H1 (cell line): ENCODE results near the gene CELA2A. TPM values are rescaled to one million over a fixed set of nuclear protein-coding genes. Genes with fewer than 3 reads are reported as not detected.

Experiments used
- CTCF ChIA-PET: fragments of 300-600 bp; sonication (Branson Sonifier 250); formaldehyde crosslinking; loops from one replicate; lab custom pipeline; 2021; ENCODE audit not compliant: partially characterized antibody; lab: Charles Lee
- POLR2A ChIA-PET: fragments of 300-600 bp; sonication (Branson Sonifier 250); formaldehyde crosslinking; loops from one replicate; lab custom pipeline; 2021; ENCODE audit warnings: inconsistent platforms; ENCODE audit not compliant: partially characterized antibody; lab: Charles Lee
- DNase-seq, 2 experiments: peaks; one replicate each; pipeline versions ENCODE4 v3.0.0 to v3.0.0-alpha.2; 2010 to 2022; ENCODE audit warnings: low spot score in 2 of 2, low read depth in 1 of 2, mixed read lengths in 1 of 2
- FAIRE-seq: peaks from 2 replicates; lab custom pipeline; 2011; peaks lifted over from hg19 to GRCh38; lab: Jason Lieb, UNC
- H2AFZ ChIP-seq: 2 replicates; pipeline ENCODE4 v1.8.1; 2012; ENCODE audit warnings: low read length, inconsistent platforms
- H2AK5ac ChIP-seq: 2 replicates; pipeline ENCODE4 v1.6.1; 2013; ENCODE audit warnings: low read depth, low read length
- H2BK120ac ChIP-seq: replicated peaks from 2 replicates; pipeline ENCODE3; 2013; ENCODE audit warnings: low read depth, low read length, inconsistent platforms
- H2BK12ac ChIP-seq: 2 replicates; pipeline ENCODE4 v1.6.1; 2013; ENCODE audit warnings: low read depth, low read length
- H2BK15ac ChIP-seq: 2 replicates; pipeline ENCODE4 v1.6.1; 2013; ENCODE audit warnings: low read length
- H2BK20ac ChIP-seq: 2 replicates; pipeline ENCODE4 v1.6.1; 2013; ENCODE audit warnings: low read length
- H2BK5ac ChIP-seq: 2 replicates; pipeline ENCODE4 v1.6.1; 2013; ENCODE audit warnings: low read depth, low read length
- H3K14ac ChIP-seq: 2 replicates; pipeline ENCODE4 v1.6.1; 2013; ENCODE audit warnings: inconsistent platforms; ENCODE audit not compliant: insufficient read length
- H3K18ac ChIP-seq: 2 replicates; pipeline ENCODE4 v1.6.1; 2013; ENCODE audit warnings: low read length; ENCODE audit errors: extremely low read depth
- H3K23ac ChIP-seq: 2 replicates; pipeline ENCODE4 v1.6.1; 2013; ENCODE audit warnings: inconsistent platforms; ENCODE audit not compliant: insufficient read length
- H3K23me2 ChIP-seq: 2 replicates; pipeline ENCODE4 v1.6.1; 2013; ENCODE audit warnings: low read depth, low read length
- H3K27ac ChIP-seq: 2 replicates; pipeline ENCODE4 v1.6.1; 2011; ENCODE audit warnings: low read depth, low read length, inconsistent platforms
- H3K27me3 ChIP-seq, 4 experiments: replicated peaks in 1 of 4; 1 replicate in 1 of 4; 2 replicates in 3 of 4; pipeline versions ENCODE4 v1.6.1 to v1.8.1; 2011 to 2013; ENCODE audit warnings: low read length in 3 of 4, mild to moderate bottlenecking in 3 of 4, inconsistent platforms in 2 of 4, mixed read lengths in 2 of 4, moderate library complexity in 1 of 4; ENCODE audit not compliant: control insufficient read depth in 3 of 4, insufficient read depth in 3 of 4; ENCODE audit errors: extremely low read depth in 1 of 4
- H3K36me3 ChIP-seq, 4 experiments: 2 replicates each; pipeline versions ENCODE4 v1.6.1 to v1.8.1; 2011 to 2013; ENCODE audit warnings: mild to moderate bottlenecking in 4 of 4, low read length in 3 of 4, moderate library complexity in 2 of 4, control low read depth in 1 of 4, inconsistent platforms in 1 of 4; ENCODE audit not compliant: insufficient read depth in 4 of 4, control insufficient read depth in 2 of 4
- H3K4ac ChIP-seq: replicated peaks from 2 replicates; pipeline ENCODE3; 2013; ENCODE audit warnings: low read length, low read depth, mixed read lengths, inconsistent platforms; ENCODE audit not compliant: insufficient read length
- H3K4me1 ChIP-seq, 4 experiments: replicated peaks in 1 of 4; 1 replicate in 1 of 4; 2 replicates in 3 of 4; pipeline versions ENCODE4 v1.6.1 to v1.8.1; 2011 to 2013; ENCODE audit warnings: low read length in 3 of 4, inconsistent platforms in 2 of 4, mixed read lengths in 1 of 4; ENCODE audit not compliant: insufficient read depth in 4 of 4, control insufficient read depth in 3 of 4
- H3K4me2 ChIP-seq, 2 experiments: 2 replicates each; pipeline versions ENCODE4 v1.6.1 to v1.8.1; 2011 to 2013; ENCODE audit warnings: low read depth in 2 of 2, low read length in 2 of 2, control low read depth in 1 of 2, inconsistent platforms in 1 of 2, mild to moderate bottlenecking in 1 of 2; ENCODE audit not compliant: insufficient read depth in 1 of 2
- H3K4me3 ChIP-seq, 4 experiments: fragments of 200-600, 300-600 bp in 1 of 4; sonication (generic), shearing (Covaris generic), sonication (Bioruptor Twin) in 1 of 4; 2 replicates each; pipeline versions ENCODE4 v1.5.1 to v1.8.1; 2011 to 2016; ENCODE audit warnings: low read length in 4 of 4, low read depth in 3 of 4, control low read depth in 2 of 4, inconsistent platforms in 2 of 4, mild to moderate bottlenecking in 2 of 4, mixed read lengths in 1 of 4, moderate library complexity in 1 of 4; ENCODE audit not compliant: insufficient read depth in 2 of 4; ENCODE audit errors: extremely low read depth in 1 of 4
- H3K56ac ChIP-seq: replicated peaks from 2 replicates; pipeline ENCODE3; 2013; ENCODE audit warnings: low read depth, mild to moderate bottlenecking, mixed read lengths, low read length, inconsistent platforms; ENCODE audit not compliant: insufficient read length
- H3K79me1 ChIP-seq: 2 replicates; pipeline ENCODE4 v1.6.1; 2013; ENCODE audit warnings: low read depth, low read length, control low read depth
- H3K79me2 ChIP-seq, 2 experiments: 2 replicates each; pipeline versions ENCODE4 v1.6.1 to v1.8.1; 2012 to 2013; ENCODE audit warnings: low read length in 2 of 2, mild to moderate bottlenecking in 2 of 2, inconsistent platforms in 1 of 2; ENCODE audit not compliant: insufficient read depth in 2 of 2, control insufficient read depth in 1 of 2
- H3K9ac ChIP-seq, 4 experiments: replicated peaks in 1 of 4; 1 replicate in 1 of 4; 2 replicates in 3 of 4; pipeline versions ENCODE4 v1.6.1 to v1.8.1; 2011 to 2013; ENCODE audit warnings: low read depth in 3 of 4, low read length in 3 of 4, control low read depth in 2 of 4, mild to moderate bottlenecking in 2 of 4, moderate library complexity in 2 of 4, inconsistent platforms in 1 of 4; ENCODE audit errors: extremely low read depth in 1 of 4
- H3K9me3 ChIP-seq, 2 experiments: 2 replicates each; pipeline versions ENCODE4 v1.6.1 to v1.8.1; 2012 to 2013; ENCODE audit warnings: mild to moderate bottlenecking in 2 of 2, moderate library complexity in 2 of 2, control low read depth in 1 of 2, inconsistent platforms in 1 of 2, low read depth in 1 of 2, low read length in 1 of 2, mixed read lengths in 1 of 2; ENCODE audit not compliant: insufficient read depth in 2 of 2
- H4K20me1 ChIP-seq, 2 experiments: replicated peaks in 1 of 2; 2 replicates each; pipeline versions ENCODE3 to v1.8.1; 2011 to 2013; ENCODE audit warnings: inconsistent platforms in 2 of 2, low read length in 2 of 2, mild to moderate bottlenecking in 1 of 2; ENCODE audit not compliant: insufficient read depth in 2 of 2, control insufficient read depth in 1 of 2
- H4K5ac ChIP-seq: 2 replicates; pipeline ENCODE4 v1.6.1; 2013; ENCODE audit warnings: low read length, low read depth, mixed read lengths, inconsistent platforms; ENCODE audit not compliant: insufficient read length
- H4K8ac ChIP-seq: 2 replicates; pipeline ENCODE4 v1.8.0; 2013; ENCODE audit warnings: mild to moderate bottlenecking, moderate library complexity, low read length, inconsistent platforms; ENCODE audit not compliant: insufficient read depth; ENCODE audit errors: extremely low read depth
- H4K91ac ChIP-seq: replicated peaks from 2 replicates; pipeline ENCODE3; 2013; ENCODE audit warnings: low read length, mixed read lengths, inconsistent platforms; ENCODE audit not compliant: insufficient read length
- CEBPB ChIP-seq: IDR thresholded peaks from 2 replicates; pipeline ENCODE4 v1.6.1; 2012; ENCODE audit warnings: low read depth, low read length
- GTF2F1 ChIP-seq: IDR thresholded peaks from 2 replicates; pipeline ENCODE4 v1.6.1; 2012; ENCODE audit warnings: low read depth, low read length, improper control_type of control experiment, borderline replicate concordance
- JUN ChIP-seq: IDR thresholded peaks from 2 replicates; pipeline ENCODE4 v1.6.1; 2011; ENCODE audit warnings: low read depth, mild to moderate bottlenecking, improper control_type of control experiment, low read length
- KDM1A ChIP-seq: fragments of 200-600, 300-600 bp; sonication (generic); IDR thresholded peaks from 2 replicates; pipeline ENCODE4 v1.7.1; 2016; ENCODE audit warnings: mild to moderate bottlenecking, low read length, borderline replicate concordance
- NANOG ChIP-seq: IDR thresholded peaks from 2 replicates; pipeline ENCODE4 v1.6.1; 2011; ENCODE audit warnings: low read length, low read depth, mild to moderate bottlenecking, inconsistent platforms; ENCODE audit not compliant: insufficient read depth, poor library complexity, severe bottlenecking
- RBBP5 ChIP-seq: IDR thresholded peaks from 2 replicates; pipeline ENCODE4 v1.7.1; 2012; ENCODE audit warnings: low read depth, mild to moderate bottlenecking, inconsistent platforms, low read length, moderate library complexity, borderline replicate concordance
- RFX5 ChIP-seq: IDR thresholded peaks from 2 replicates; pipeline ENCODE4 v1.6.1; 2011; ENCODE audit warnings: low read depth, low read length, improper control_type of control experiment, borderline replicate concordance
- RXRA ChIP-seq: IDR thresholded peaks from 2 replicates; pipeline ENCODE4 v1.6.1; 2011; ENCODE audit warnings: low read depth, mild to moderate bottlenecking, low read length, moderate library complexity; ENCODE audit not compliant: insufficient read depth
- SAP30 ChIP-seq: fragments of 300-600 bp; sonication (generic); IDR thresholded peaks from 2 replicates; pipeline ENCODE4 v1.7.1; 2012; ENCODE audit warnings: low read length, moderate library complexity, mild to moderate bottlenecking, inconsistent platforms; ENCODE audit not compliant: insufficient read depth, insufficient replicate concordance
- SIRT6 ChIP-seq: IDR thresholded peaks from one replicate; pipeline ENCODE4 v1.7.1; 2012; ENCODE audit warnings: low read length, inconsistent platforms
- SP2 ChIP-seq: IDR thresholded peaks from 2 replicates; pipeline ENCODE4 v1.6.1; 2012; ENCODE audit warnings: mild to moderate bottlenecking, low read length, inconsistent platforms
- TAF1 ChIP-seq: IDR thresholded peaks from 2 replicates; pipeline ENCODE4 v1.6.1; 2011; ENCODE audit warnings: mild to moderate bottlenecking, low read depth, low read length
- TEAD4 ChIP-seq: IDR thresholded peaks from 2 replicates; pipeline ENCODE4 v1.6.1; 2012; ENCODE audit warnings: low read depth, low read length, inconsistent platforms, mixed read lengths
- WGBS, 2 experiments: shearing (Covaris generic) in 1 of 2; methylation state at CpG; one replicate each; pipeline versions ENCODE4 v1.1.6 to v1.1.7; 2013 to 2015; ENCODE audit warnings: low lambda C conversion rate in 2 of 2, mixed read lengths in 2 of 2, inconsistent platforms in 1 of 2, low coverage in 1 of 2, missing lambda C conversion rate in 1 of 2; ENCODE audit not compliant: insufficient replicate concordance in 2 of 2, insufficient coverage in 1 of 2, insufficient read length in 1 of 2; ENCODE audit errors: extremely low coverage in 1 of 2, missing lambda C conversion rate in 1 of 2; 5-methylcytosine and 5-hydroxymethylcytosine counted together
- polyA plus RNA-seq, 7 experiments: library from polyadenylated mRNA; depleted of rRNA in 3 of 7; stranded (reverse) in 5 of 7; unstranded in 2 of 7; fragments of >200 nt in 5 of 7; fragments of 200-250 nt in 2 of 7; gene quantifications; 1 replicate in 5 of 7; 2 replicates in 1 of 7; 4 replicates in 1 of 7; pipeline versions ENCODE4 v1.2.1 to v1.2.3, GENCODE V29; 2011 to 2013; ENCODE audit warnings: missing spikeins in 2 of 7, mixed read lengths in 2 of 7
- total RNA-seq: library from RNA; stranded (reverse); fragmentation: NEBNext Ultra II Directional; extraction: Animal tissue kit (Norgen Biotek cat#: 25700); gene quantifications from 2 replicates; pipeline ENCODE4 v1.2.1, GENCODE V29; 2021
- TF ChIP-seq, protein P1 (sequence below): IDR thresholded peaks from 2 replicates; pipeline ENCODE4 v1.6.1; 2011; ENCODE audit warnings: low read depth, mild to moderate bottlenecking, low read length; ENCODE audit not compliant: insufficient read depth

CELA2A gene
- total and polyA plus RNA-seq, 2 of the 8 experiments (the other 6 are each of a cell fraction or from before 2014, with no cell fraction given), result not detected

GRCh38 chr1:15427280-15427666, 29.3 kb upstream of the CELA2A start:
- Histone ChIP-seq H4K8ac (peak overlapping the region; percentile 95), H3K36me3 (no peaks in the 10 kb centered on the region; a peak in 2 of 8 replicates), H3K9me3 (no peaks in the 10 kb centered on the region), H3K4me3 (no peak overlapping the region), H2BK12ac (no peak overlapping the region), H3K27ac (no peak overlapping the region), H3K56ac (no peak overlapping the region), H2BK20ac (no peak overlapping the region), H2AFZ (no peak overlapping the region), H2BK15ac (0 out of 2 replicates have a peak overlapping the region, but pooled peaks have one; percentile 72), H3K79me1 (no peaks in the 10 kb centered on the region), H3K4ac (no peak overlapping the region), H3K9ac (no peak overlapping the region), H3K4me1 (peaks cover 0 to 7% (median 3%) of the 10 kb centered on the region in 4 experiments; a peak in 3 of 7 replicates), H2AK5ac (no peak overlapping the region), H3K14ac (no peak overlapping the region), H3K4me2 (no peak overlapping the region), H3K18ac (no peak overlapping the region), H3K23ac (no peak overlapping the region), H3K79me2 (no peaks in the 10 kb centered on the region), H4K5ac (no peak overlapping the region), H4K20me1 (peaks cover 3 to 5% of the 10 kb centered on the region in 2 experiments), H3K23me2 (no peaks in the 10 kb centered on the region), H2BK5ac (no peak overlapping the region), H2BK120ac (no peak overlapping the region), H4K91ac (peak overlapping the region; percentile 74), H3K27me3 (no peaks in the 10 kb centered on the region; a peak in 1 of 7 replicates)
- POLR2A ChIA-PET, result interaction anchor here (0.8 to 1.3 kb wide), 2 partner anchors 34 to 61 kb away, joined by 3 to 4 read pairs; no protein-coding TSS in a partner anchor
- CTCF ChIA-PET, result interaction anchor here (0.6 to 16.9 kb wide), 24 partner anchors 8 to 311 kb away, joined by 3 to 170 read pairs (median 3); no protein-coding TSS in a partner anchor
- DNase-seq, result no peak
- FAIRE-seq, result no peak
- WGBS, 2 experiments, result 82% methylated on average over 6 of the region's 6 CpGs; no CpG with 5 or more reads in 1 of the 2 experiments
- TF ChIP-seq TAF1 (no peak), KDM1A (no peak), CEBPB (no peak), RFX5 (no peak), JUN (no peak), RXRA (no peak), NANOG (no peak), GTF2F1 (no peak), SP2 (no peak), TEAD4 (no peak), RBBP5 (no peak), SIRT6 (no peak), SAP30 (no peak)
- TF ChIP-seq, protein P1, sequence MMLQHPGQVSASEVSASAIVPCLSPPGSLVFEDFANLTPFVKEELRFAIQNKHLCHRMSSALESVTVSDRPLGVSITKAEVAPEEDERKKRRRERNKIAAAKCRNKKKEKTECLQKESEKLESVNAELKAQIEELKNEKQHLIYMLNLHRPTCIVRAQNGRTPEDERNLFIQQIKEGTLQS, result no peak
